ENCODE data around the gene SRSF7.

The SRSF7 gene

DNA sequence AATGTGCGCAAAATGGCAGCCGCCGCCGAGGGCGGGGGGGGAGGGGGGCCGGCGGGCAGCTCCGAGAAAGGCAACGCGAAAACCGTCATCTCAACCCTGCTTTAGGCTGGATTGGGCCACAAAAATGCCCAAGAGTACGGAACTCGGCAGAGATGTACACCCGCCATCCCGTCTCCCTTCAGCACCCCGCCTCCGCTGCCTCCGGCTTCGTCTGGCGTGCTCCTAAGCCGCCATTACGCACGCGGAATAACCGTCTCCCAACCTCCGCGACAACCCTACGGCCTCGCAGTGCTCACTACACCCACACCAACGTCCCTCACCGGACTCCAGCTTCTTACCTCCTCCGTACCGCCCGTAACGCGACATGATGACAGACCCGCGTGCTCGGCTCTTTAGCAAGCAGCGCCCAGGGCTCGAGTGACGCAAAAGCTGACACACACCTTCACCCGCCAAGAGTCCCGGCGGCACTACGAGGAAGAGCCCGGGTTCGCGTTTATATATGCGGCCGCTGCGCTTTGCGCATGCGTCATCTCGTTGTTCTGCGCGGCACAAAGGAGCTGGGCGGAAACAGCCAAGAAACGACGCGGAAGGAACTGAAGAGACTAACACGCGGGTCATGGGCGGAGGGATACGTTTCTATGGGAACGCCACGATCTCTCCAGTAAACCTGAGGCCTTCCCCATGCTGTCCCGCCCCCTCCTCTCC is at the start of gene SRSF7 (continued):
- peak; percentile 96 for TF ChIP-seq ZFP37 (tag by site-specific recombination; IDR thresholded peaks at IDR 0.05)
- TF ChIP-seq TRIM28 (IDR thresholded peaks at IDR 0.05; ENCODE audit: borderline replicate concordance, low read length) = peak; percentile 77; the same call in 1 of the 2 replicates
- TF ChIP-seq, protein P1, sequence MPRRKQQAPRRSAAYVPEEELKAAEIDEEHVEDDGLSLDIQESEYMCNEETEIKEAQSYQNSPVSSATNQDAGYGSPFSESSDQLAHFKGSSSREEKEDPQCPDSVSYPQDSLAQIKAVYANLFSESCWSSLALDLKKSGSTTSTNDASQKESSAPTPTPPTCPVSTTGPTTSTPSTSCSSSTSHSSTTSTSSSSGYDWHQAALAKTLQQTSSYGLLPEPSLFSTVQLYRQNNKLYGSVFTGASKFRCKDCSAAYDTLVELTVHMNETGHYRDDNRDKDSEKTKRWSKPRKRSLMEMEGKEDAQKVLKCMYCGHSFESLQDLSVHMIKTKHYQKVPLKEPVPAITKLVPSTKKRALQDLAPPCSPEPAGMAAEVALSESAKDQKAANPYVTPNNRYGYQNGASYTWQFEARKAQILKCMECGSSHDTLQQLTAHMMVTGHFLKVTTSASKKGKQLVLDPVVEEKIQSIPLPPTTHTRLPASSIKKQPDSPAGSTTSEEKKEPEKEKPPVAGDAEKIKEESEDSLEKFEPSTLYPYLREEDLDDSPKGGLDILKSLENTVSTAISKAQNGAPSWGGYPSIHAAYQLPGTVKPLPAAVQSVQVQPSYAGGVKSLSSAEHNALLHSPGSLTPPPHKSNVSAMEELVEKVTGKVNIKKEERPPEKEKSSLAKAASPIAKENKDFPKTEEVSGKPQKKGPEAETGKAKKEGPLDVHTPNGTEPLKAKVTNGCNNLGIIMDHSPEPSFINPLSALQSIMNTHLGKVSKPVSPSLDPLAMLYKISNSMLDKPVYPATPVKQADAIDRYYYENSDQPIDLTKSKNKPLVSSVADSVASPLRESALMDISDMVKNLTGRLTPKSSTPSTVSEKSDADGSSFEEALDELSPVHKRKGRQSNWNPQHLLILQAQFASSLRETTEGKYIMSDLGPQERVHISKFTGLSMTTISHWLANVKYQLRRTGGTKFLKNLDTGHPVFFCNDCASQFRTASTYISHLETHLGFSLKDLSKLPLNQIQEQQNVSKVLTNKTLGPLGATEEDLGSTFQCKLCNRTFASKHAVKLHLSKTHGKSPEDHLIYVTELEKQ (tag by site-specific recombination; IDR thresholded peaks at IDR 0.05; ENCODE audit: borderline replicate concordance) = no peak
- TF ChIP-seq, protein P2, sequence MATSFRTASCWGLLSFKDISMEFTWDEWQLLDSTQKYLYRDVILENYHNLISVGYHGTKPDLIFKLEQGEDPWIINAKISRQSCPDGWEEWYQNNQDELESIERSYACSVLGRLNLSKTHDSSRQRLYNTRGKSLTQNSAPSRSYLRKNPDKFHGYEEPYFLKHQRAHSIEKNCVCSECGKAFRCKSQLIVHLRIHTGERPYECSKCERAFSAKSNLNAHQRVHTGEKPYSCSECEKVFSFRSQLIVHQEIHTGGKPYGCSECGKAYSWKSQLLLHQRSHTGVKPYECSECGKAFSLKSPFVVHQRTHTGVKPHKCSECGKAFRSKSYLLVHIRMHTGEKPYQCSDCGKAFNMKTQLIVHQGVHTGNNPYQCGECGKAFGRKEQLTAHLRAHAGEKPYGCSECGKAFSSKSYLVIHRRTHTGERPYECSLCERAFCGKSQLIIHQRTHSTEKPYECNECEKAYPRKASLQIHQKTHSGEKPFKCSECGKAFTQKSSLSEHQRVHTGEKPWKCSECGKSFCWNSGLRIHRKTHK (tag by site-specific recombination; IDR thresholded peaks at IDR 0.05) = no peak
- TF ChIP-seq, protein P3, sequence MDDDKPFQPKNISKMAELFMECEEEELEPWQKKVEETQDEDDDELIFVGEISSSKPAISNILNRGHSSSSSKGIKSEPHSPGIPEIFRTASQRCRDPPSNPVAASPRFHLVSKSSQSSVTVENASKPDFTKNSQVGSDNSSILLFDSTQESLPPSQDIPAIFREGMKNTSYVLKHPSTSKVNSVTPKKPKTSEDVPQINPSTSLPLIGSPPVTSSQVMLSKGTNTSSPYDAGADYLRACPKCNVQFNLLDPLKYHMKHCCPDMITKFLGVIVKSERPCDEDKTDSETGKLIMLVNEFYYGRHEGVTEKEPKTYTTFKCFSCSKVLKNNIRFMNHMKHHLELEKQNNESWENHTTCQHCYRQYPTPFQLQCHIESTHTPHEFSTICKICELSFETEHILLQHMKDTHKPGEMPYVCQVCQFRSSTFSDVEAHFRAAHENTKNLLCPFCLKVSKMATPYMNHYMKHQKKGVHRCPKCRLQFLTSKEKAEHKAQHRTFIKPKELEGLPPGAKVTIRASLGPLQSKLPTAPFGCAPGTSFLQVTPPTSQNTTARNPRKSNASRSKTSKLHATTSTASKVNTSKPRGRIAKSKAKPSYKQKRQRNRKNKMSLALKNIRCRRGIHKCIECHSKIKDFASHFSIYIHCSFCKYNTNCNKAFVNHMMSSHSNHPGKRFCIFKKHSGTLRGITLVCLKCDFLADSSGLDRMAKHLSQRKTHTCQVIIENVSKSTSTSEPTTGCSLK (tag by site-specific recombination; IDR thresholded peaks at IDR 0.05) = no peak
- TF ChIP-seq YY2 (tag by site-specific recombination; IDR thresholded peaks at IDR 0.05) = peak; percentile 94
- peak; percentile 84 for TF ChIP-seq ZNF600 (tag by site-specific recombination; IDR thresholded peaks at IDR 0.05)
- TF ChIP-seq IKZF3 (tag by site-specific recombination; IDR thresholded peaks at IDR 0.05) = peak; percentile 86
- TF ChIP-seq, protein P4, sequence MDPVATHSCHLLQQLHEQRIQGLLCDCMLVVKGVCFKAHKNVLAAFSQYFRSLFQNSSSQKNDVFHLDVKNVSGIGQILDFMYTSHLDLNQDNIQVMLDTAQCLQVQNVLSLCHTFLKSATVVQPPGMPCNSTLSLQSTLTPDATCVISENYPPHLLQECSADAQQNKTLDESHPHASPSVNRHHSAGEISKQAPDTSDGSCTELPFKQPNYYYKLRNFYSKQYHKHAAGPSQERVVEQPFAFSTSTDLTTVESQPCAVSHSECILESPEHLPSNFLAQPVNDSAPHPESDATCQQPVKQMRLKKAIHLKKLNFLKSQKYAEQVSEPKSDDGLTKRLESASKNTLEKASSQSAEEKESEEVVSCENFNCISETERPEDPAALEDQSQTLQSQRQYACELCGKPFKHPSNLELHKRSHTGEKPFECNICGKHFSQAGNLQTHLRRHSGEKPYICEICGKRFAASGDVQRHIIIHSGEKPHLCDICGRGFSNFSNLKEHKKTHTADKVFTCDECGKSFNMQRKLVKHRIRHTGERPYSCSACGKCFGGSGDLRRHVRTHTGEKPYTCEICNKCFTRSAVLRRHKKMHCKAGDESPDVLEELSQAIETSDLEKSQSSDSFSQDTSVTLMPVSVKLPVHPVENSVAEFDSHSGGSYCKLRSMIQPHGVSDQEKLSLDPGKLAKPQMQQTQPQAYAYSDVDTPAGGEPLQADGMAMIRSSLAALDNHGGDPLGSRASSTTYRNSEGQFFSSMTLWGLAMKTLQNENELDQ (tag by site-specific recombination; IDR thresholded peaks at IDR 0.05; ENCODE audit: low read depth) = no peak
- TF ChIP-seq, protein P5, sequence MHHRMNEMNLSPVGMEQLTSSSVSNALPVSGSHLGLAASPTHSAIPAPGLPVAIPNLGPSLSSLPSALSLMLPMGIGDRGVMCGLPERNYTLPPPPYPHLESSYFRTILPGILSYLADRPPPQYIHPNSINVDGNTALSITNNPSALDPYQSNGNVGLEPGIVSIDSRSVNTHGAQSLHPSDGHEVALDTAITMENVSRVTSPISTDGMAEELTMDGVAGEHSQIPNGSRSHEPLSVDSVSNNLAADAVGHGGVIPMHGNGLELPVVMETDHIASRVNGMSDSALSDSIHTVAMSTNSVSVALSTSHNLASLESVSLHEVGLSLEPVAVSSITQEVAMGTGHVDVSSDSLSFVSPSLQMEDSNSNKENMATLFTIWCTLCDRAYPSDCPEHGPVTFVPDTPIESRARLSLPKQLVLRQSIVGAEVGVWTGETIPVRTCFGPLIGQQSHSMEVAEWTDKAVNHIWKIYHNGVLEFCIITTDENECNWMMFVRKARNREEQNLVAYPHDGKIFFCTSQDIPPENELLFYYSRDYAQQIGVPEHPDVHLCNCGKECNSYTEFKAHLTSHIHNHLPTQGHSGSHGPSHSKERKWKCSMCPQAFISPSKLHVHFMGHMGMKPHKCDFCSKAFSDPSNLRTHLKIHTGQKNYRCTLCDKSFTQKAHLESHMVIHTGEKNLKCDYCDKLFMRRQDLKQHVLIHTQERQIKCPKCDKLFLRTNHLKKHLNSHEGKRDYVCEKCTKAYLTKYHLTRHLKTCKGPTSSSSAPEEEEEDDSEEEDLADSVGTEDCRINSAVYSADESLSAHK (tag by site-specific recombination; IDR thresholded peaks at IDR 0.05) = peak; percentile 43
- TF ChIP-seq ZNF311 (tag by site-specific recombination; IDR thresholded peaks at IDR 0.05; ENCODE audit: borderline replicate concordance) = no peak
- TF ChIP-seq ZNF274 (IDR thresholded peaks at IDR 0.05; ENCODE audit: low read length) = no peak
- TF ChIP-seq ZNF274 (tag by site-specific recombination; IDR thresholded peaks at IDR 0.05; ENCODE audit: borderline replicate concordance) = no peak
- no peak for TF ChIP-seq ZNF626 (tag by site-specific recombination; IDR thresholded peaks at IDR 0.05)
- no peak for TF ChIP-seq ZNF174 (tag by site-specific recombination; IDR thresholded peaks at IDR 0.05)
- no peak for TF ChIP-seq ZNF707 (tag by site-specific recombination; IDR thresholded peaks at IDR 0.05)
- TF ChIP-seq ZNF830 (tag by site-specific recombination; IDR thresholded peaks at IDR 0.05; ENCODE audit: low read depth) = no peak
- TF ChIP-seq ZNF544 (tag by site-specific recombination; IDR thresholded peaks at IDR 0.05) = no peak
- TF ChIP-seq ZEB2 (tag by site-specific recombination; IDR thresholded peaks at IDR 0.05) = peak; percentile 69; the same call in 1 of the 2 replicates
- TF ChIP-seq ZNF561 (tag by site-specific recombination; IDR thresholded peaks at IDR 0.05; ENCODE audit: borderline replicate concordance) = peak; percentile 27; the same call in 1 of the 2 replicates
- no peak for TF ChIP-seq BCL11A (tag by site-specific recombination; IDR thresholded peaks at IDR 0.05; ENCODE audit: low read depth)
- peak; percentile 90 for TF ChIP-seq ZNF660 (tag by site-specific recombination; IDR thresholded peaks at IDR 0.05)
- no peak for TF ChIP-seq GLIS2 (tag by site-specific recombination; IDR thresholded peaks at IDR 0.05)
- peak; percentile 61; the same call in 1 of the 2 replicates for TF ChIP-seq ZBTB21 (tag by site-specific recombination; IDR thresholded peaks at IDR 0.05)
- TF ChIP-seq SP7 (tag by site-specific recombination; IDR thresholded peaks at IDR 0.05) = peak; percentile 89
- TF ChIP-seq TCF7L2 (IDR thresholded peaks at IDR 0.05; ENCODE audit: borderline replicate concordance, low read depth, low read length) = 0 out of 2 replicates have a peak, but pooled peaks have one; percentile 43
- no peak for TF ChIP-seq ZSCAN23 (tag by site-specific recombination; IDR thresholded peaks at IDR 0.05)
- TF ChIP-seq KLF16 (tag by site-specific recombination; IDR thresholded peaks at IDR 0.05) = peak; percentile 93

Data from HEK293 (cell line).